ENCODE results near the gene SPECC1L. TPM values are rescaled to one million over a fixed set of nuclear protein-coding genes. Genes with fewer than 3 reads are reported as not detected.

Gene SPECC1L
- total and polyA plus RNA-seq, 3 experiments from 2014 or later: 14.9 to 52.1 (median 51.9) TPM

DNA sequence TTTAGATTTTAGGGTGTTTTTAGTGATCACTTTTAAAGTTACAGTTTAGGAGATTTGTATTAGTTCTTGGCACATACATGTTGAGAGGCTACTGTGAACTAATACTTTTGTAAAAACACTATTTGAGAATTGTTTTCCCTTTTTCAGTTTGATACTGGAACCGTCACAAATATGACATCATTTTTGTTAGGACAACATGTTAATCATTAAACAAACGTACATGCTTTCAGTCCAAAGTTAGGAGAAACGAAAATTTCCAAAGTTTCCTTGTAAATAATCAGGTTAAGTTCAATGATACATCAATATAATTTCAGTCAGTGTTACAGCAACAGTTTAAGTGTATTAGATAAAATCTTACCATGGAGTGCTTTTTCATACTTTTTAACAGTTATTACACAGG lies 53.1 kb downstream of the SPECC1L start:
- CTCF ChIA-PET: no interaction called here
- H3K36me3 ChIP-seq (ENCODE audit: insufficient read depth, low read length): peaks cover 18% of the 10 kb centered on the region
- no peaks in the 10 kb centered on the region for H3K9me3 ChIP-seq (ENCODE audit: low read length)
- DNase-seq: no peak
- no peaks in the 10 kb centered on the region for H3K27me3 ChIP-seq (ENCODE audit: insufficient read depth, low read length, poor library complexity, severe bottlenecking)
- H3K4me1 Mint-ChIP-seq: peaks cover 6 to 12% (median 9%) of the 10 kb centered on the region in 3 donors
- H3K27me3 Mint-ChIP-seq: no peaks in the 10 kb centered on the region
- peaks cover 0 to 81% (median 22%) of the 10 kb centered on the region in 3 donors for H3K36me3 Mint-ChIP-seq
- no peak overlapping the region for H3K4me3 ChIP-seq (ENCODE audit: low read length)
- H3K4me3 Mint-ChIP-seq: no peak overlapping the region
- H3K4me1 ChIP-seq (ENCODE audit: insufficient read depth, low read length): no peaks in the 10 kb centered on the region
- H3K9me3 Mint-ChIP-seq: no peaks in the 10 kb centered on the region
- peak overlapping the region in 1 of 8 donors; percentile 50 for H3K27ac Mint-ChIP-seq
- no peak overlapping the region for H3K27ac ChIP-seq (ENCODE audit: low read depth, low read length)
- POLR2A ChIA-PET: no interaction called here

DNA sequence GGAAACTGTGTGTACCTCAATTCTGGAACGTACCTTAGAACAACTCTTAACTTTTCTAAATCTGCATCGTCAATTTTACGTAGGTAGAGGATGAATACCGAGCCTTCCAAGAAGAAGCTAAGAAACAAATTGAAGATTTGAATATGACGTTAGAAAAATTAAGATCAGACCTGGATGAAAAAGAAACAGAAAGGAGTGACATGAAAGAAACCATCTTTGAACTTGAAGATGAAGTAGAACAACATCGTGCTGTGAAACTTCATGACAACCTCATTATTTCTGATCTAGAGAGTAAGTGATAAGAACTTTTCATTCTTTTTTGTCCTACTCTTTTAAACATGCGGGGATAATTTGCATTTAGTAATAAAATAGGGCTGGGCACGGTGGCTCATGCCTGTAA lies 53.5 kb downstream of the SPECC1L start:
- no peaks in the 10 kb centered on the region for H3K9me3 ChIP-seq (ENCODE audit: low read length)
- peaks cover under 1% of the 10 kb centered on the region for H3K4me1 ChIP-seq (ENCODE audit: insufficient read depth, low read length)
- peaks cover 15% of the 10 kb centered on the region for H3K36me3 ChIP-seq (ENCODE audit: insufficient read depth, low read length)
- POLR2A ChIA-PET: no interaction called here
- H3K27me3 Mint-ChIP-seq: no peaks in the 10 kb centered on the region
- H3K4me3 Mint-ChIP-seq: peak overlapping the region in 1 of 7 donors; percentile 24
- peak overlapping the region in 3 of 8 donors; percentile 40 to 57 (median 50) for H3K27ac Mint-ChIP-seq
- H3K27ac ChIP-seq (ENCODE audit: low read depth, low read length): no peak overlapping the region
- H3K4me1 Mint-ChIP-seq: peaks cover 6 to 16% (median 12%) of the 10 kb centered on the region in 3 donors
- DNase-seq: no peak
- H3K36me3 Mint-ChIP-seq: peaks cover 0 to 82% (median 22%) of the 10 kb centered on the region in 3 donors
- H3K4me3 ChIP-seq (ENCODE audit: low read length): no peak overlapping the region
- CTCF ChIA-PET: no interaction called here
- no peaks in the 10 kb centered on the region for H3K9me3 Mint-ChIP-seq
- no peaks in the 10 kb centered on the region for H3K27me3 ChIP-seq (ENCODE audit: insufficient read depth, low read length, poor library complexity, severe bottlenecking)

DNA sequence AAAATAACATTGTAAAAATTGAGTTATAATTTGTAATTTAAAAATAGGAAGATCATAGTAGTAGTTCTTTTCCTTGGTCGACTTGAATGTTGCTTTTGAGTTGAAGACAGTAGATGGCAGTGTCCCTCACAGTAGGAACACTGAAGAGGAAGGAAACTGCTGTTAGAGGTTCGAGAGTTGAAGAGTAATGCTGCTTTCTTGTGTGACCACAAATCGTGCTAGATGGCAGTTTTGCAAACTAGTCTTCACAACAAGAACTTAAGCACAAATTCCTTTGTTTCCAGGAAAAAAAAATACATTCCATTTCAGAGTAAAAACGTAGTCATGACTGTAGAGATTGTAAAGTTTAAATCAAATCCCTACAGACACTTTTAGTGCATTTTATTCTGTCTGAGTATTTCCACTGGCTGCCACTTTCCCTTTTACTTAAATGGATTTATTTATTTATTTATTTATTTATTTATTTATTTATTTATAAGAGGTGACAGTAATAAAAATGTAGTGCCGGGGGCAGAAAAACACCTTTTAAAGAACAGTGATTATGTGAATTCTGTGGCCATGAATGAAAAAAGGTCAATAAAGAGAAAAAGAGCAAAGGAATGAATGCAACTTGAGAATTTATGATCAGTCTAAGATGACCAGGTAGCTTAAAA lies 54.6 kb downstream of the SPECC1L start:
- H3K27me3 ChIP-seq (ENCODE audit: insufficient read depth, low read length, poor library complexity, severe bottlenecking): no peaks in the 10 kb centered on the region
- no peak overlapping the region for H3K4me3 ChIP-seq (ENCODE audit: low read length)
- CTCF ChIA-PET: no interaction called here
- H3K27ac Mint-ChIP-seq: peak overlapping the region in 4 of 8 donors; percentile 22 to 70 (median 66)
- H3K4me3 Mint-ChIP-seq: no peak overlapping the region
- H3K36me3 ChIP-seq (ENCODE audit: insufficient read depth, low read length): peaks cover 20% of the 10 kb centered on the region
- no peaks in the 10 kb centered on the region for H3K9me3 ChIP-seq (ENCODE audit: low read length)
- H3K4me1 ChIP-seq (ENCODE audit: insufficient read depth, low read length): peaks cover 3% of the 10 kb centered on the region
- POLR2A ChIA-PET: interaction anchor here (0.6 kb wide), 1 partner anchor 120 kb away, joined by 3 read pairs; no protein-coding TSS in a partner anchor
- no peaks in the 10 kb centered on the region for H3K27me3 Mint-ChIP-seq
- DNase-seq: peak in 2 of 5 donors; percentile 23 to 29
- H3K27ac ChIP-seq (ENCODE audit: low read depth, low read length): no peak overlapping the region
- H3K4me1 Mint-ChIP-seq: peaks cover 12 to 24% (median 19%) of the 10 kb centered on the region in 3 donors
- no peaks in the 10 kb centered on the region for H3K9me3 Mint-ChIP-seq
- H3K36me3 Mint-ChIP-seq: peaks cover 4 to 85% (median 24%) of the 10 kb centered on the region in 3 donors

DNA sequence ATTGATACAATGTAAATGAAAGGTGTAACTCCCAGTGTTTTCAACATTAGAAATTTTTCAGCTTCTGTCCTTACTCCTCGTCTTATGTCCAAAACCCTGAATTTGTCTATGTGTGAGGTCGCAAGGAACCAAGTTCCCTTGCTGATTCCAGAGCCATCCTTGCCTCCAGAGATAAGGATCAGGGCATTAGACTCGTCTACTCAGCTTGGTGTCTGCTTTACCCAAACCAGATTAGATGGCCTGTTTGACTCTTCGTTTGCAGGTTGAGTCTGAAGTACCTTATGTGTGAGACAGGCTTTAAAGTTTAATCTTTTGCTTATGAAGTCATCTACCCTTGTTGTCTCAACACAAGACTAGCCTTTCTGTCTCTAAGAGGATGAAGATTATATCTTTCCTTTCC lies 55.6 kb downstream of the SPECC1L start:
- Mint-ChIP-seq H3K9me3 (no peaks in the 10 kb centered on the region), H3K27ac (no peak overlapping the region), H3K36me3 (peaks cover 10 to 85% (median 21%) of the 10 kb centered on the region in 3 donors), H3K4me3 (no peak overlapping the region), H3K27me3 (no peaks in the 10 kb centered on the region), H3K4me1 (peaks cover 12 to 24% (median 19%) of the 10 kb centered on the region in 3 donors)
- H3K4me1 ChIP-seq (ENCODE audit: insufficient read depth, low read length): peaks cover 3% of the 10 kb centered on the region
- no peak overlapping the region for H3K4me3 ChIP-seq (ENCODE audit: low read length)
- no peak for DNase-seq
- CTCF ChIA-PET: interaction anchor here (1.0 kb wide), 1 partner anchor 101 kb away, joined by 3 read pairs; no protein-coding TSS in a partner anchor
- H3K36me3 ChIP-seq (ENCODE audit: insufficient read depth, low read length): peaks cover 25% of the 10 kb centered on the region
- H3K9me3 ChIP-seq (ENCODE audit: low read length): no peaks in the 10 kb centered on the region
- POLR2A ChIA-PET: interaction anchor here (0.6 kb wide), 1 partner anchor 119 kb away, joined by 3 read pairs; no protein-coding TSS in a partner anchor
- H3K27me3 ChIP-seq (ENCODE audit: insufficient read depth, low read length, poor library complexity, severe bottlenecking): no peaks in the 10 kb centered on the region
- no peak overlapping the region for H3K27ac ChIP-seq (ENCODE audit: low read depth, low read length)

DNA sequence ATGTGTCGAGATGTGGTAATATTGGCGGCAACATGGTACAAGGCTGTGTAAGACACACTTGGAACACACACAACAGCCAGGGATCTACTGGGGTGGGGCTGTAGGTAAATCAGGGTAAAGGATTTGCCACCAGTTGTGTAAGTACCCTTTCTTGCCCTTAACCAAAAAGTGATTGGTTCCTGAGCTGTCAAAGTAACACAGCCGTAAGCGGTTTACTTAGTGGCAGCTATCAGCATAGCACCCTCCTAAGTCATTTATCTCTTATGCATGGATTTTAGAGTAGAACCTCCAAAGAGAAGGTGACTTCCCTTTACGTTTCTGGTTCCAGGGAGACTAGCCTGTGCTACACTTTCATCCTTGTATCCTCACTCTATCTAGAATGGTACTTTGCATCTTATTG lies 57.2 kb downstream of the SPECC1L start:
- Mint-ChIP-seq H3K9me3 (no peaks in the 10 kb centered on the region), H3K4me1 (peaks cover 12 to 24% (median 19%) of the 10 kb centered on the region in 3 donors), H3K27ac (no peak overlapping the region), H3K36me3 (peaks cover 10 to 80% (median 14%) of the 10 kb centered on the region in 3 donors), H3K4me3 (no peak overlapping the region), H3K27me3 (no peaks in the 10 kb centered on the region)
- Histone ChIP-seq H3K9me3 (ENCODE audit: low read length) (no peaks in the 10 kb centered on the region), H3K27ac (ENCODE audit: low read depth, low read length) (no peak overlapping the region), H3K27me3 (ENCODE audit: insufficient read depth, low read length, poor library complexity, severe bottlenecking) (no peaks in the 10 kb centered on the region), H3K36me3 (ENCODE audit: insufficient read depth, low read length) (peaks cover 14% of the 10 kb centered on the region), H3K4me1 (ENCODE audit: insufficient read depth, low read length) (peaks cover 3% of the 10 kb centered on the region), H3K4me3 (ENCODE audit: low read length) (no peak overlapping the region)
- ChIA-PET CTCF (no interaction called here), POLR2A (no interaction called here)
- no peak for DNase-seq

DNA sequence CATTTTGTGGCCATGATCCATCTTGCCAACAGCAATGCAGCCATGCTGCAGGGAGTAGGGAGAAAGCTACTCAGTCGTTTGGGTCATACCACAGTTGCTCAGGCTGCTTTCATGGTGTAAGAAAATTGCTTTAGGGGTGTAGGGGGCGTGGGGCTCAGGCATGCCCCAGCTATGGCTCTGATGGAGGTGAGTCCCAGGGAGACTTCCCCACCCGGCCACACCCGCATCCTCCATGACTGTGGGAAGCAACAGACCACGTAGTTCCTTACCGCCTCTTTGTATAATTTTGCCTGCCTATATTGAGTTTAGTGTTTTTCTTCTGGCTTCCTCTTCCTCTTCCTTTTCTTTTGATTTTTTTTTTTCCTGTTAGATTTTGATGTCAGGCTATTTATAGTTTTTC lies 58.8 kb downstream of the SPECC1L start:
- no peak overlapping the region for H3K4me3 ChIP-seq (ENCODE audit: low read length)
- H3K9me3 Mint-ChIP-seq: no peaks in the 10 kb centered on the region
- no peak overlapping the region for H3K4me3 Mint-ChIP-seq
- no peaks in the 10 kb centered on the region for H3K27me3 ChIP-seq (ENCODE audit: insufficient read depth, low read length, poor library complexity, severe bottlenecking)
- H3K4me1 ChIP-seq (ENCODE audit: insufficient read depth, low read length): peaks cover 3% of the 10 kb centered on the region
- no peaks in the 10 kb centered on the region for H3K9me3 ChIP-seq (ENCODE audit: low read length)
- no peaks in the 10 kb centered on the region for H3K27me3 Mint-ChIP-seq
- peaks cover 12 to 24% (median 19%) of the 10 kb centered on the region in 3 donors for H3K4me1 Mint-ChIP-seq
- no peak overlapping the region for H3K27ac ChIP-seq (ENCODE audit: low read depth, low read length)
- no peak for DNase-seq
- peaks cover 10 to 76% (median 12%) of the 10 kb centered on the region in 3 donors for H3K36me3 Mint-ChIP-seq
- ChIA-PET POLR2A (no interaction called here), CTCF (no interaction called here)
- H3K36me3 ChIP-seq (ENCODE audit: insufficient read depth, low read length): peaks cover 15% of the 10 kb centered on the region
- peak overlapping the region in 4 of 8 donors; percentile 11 to 88 (median 40) for H3K27ac Mint-ChIP-seq

DNA sequence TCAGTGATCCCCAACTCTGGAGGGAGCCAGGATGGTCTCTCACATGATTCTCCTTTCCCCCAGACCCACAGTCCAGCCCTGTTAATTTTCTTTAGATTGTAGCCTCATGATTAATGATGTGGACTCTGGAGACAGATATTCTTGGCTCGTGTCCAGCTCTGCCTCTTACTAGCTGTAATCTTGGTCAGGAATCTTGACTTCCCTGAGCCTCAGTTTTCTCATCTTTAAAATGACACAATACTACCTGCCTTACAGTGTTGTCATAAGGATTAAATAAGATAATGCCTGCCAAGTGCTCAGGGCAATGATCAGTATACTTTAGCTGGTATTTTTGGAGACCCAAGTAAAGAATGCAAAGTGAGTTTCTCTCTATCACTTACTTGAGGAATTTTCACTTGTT lies 60.0 kb downstream of the SPECC1L start:
- no peak for DNase-seq
- Histone ChIP-seq H3K4me3 (ENCODE audit: low read length) (no peak overlapping the region), H3K9me3 (ENCODE audit: low read length) (no peaks in the 10 kb centered on the region), H3K4me1 (ENCODE audit: insufficient read depth, low read length) (peaks cover 3% of the 10 kb centered on the region), H3K27me3 (ENCODE audit: insufficient read depth, low read length, poor library complexity, severe bottlenecking) (no peaks in the 10 kb centered on the region), H3K27ac (ENCODE audit: low read depth, low read length) (no peak overlapping the region), H3K36me3 (ENCODE audit: insufficient read depth, low read length) (peaks cover 27% of the 10 kb centered on the region)
- CTCF ChIA-PET: no interaction called here
- no peaks in the 10 kb centered on the region for H3K27me3 Mint-ChIP-seq
- H3K4me1 Mint-ChIP-seq: peaks cover 13 to 23% (median 20%) of the 10 kb centered on the region in 3 donors
- peak overlapping the region in 1 of 8 donors; percentile 28 for H3K27ac Mint-ChIP-seq
- H3K9me3 Mint-ChIP-seq: no peaks in the 10 kb centered on the region
- no peak overlapping the region for H3K4me3 Mint-ChIP-seq
- peaks cover 10 to 77% (median 18%) of the 10 kb centered on the region in 3 donors for H3K36me3 Mint-ChIP-seq
- POLR2A ChIA-PET: no interaction called here

DNA sequence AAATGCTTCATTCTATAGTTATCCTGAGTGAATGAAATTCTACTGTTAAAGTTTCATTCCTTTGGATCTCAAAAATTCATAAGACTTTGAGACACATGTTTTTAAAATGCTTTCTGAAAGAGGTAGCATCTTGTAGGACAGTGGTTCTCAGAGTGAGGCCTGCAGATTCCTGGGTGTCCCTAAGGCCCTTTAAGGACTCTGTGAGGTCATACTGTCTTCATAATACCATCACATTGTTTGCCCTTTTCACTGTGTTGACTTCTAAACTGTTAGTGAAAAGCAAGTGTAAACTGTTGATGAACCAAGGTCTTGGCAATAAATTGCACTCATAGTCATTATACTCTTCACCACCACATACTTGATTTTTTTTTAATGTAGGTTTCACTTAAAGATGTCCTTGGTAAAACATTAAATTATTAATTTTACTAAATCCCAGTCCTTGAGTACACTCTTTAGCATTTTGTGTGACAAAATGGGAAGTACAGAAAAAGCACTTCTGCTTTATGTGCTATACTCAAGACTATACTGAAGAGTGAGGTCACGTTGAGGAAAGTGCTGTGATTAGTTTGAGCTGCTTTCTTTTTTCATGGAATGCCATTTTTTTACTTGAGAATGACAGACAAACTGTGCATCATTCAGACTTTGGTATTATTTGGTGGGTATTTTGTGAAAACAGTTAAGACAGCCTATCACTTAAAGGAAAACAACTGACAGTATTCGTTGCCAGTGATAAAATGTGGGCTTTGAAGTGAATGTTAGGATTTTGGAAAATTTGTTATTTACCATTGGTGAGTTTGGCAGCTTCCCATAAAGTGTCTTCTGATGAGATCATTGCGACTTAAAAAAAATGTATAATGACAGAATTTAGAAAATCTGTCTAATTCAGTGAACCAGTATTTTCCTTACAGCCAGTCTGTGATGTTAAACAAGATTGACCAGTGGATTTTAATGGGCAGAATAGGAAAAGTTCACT lies 61.1 kb downstream of the SPECC1L start:
- Histone ChIP-seq H3K9me3 (ENCODE audit: low read length) (no peaks in the 10 kb centered on the region), H3K4me1 (ENCODE audit: insufficient read depth, low read length) (peaks cover 3% of the 10 kb centered on the region), H3K27ac (ENCODE audit: low read depth, low read length) (no peak overlapping the region), H3K4me3 (ENCODE audit: low read length) (no peak overlapping the region), H3K27me3 (ENCODE audit: insufficient read depth, low read length, poor library complexity, severe bottlenecking) (no peaks in the 10 kb centered on the region), H3K36me3 (ENCODE audit: insufficient read depth, low read length) (peaks cover 27% of the 10 kb centered on the region)
- Mint-ChIP-seq H3K4me1 (peaks cover 12 to 22% (median 19%) of the 10 kb centered on the region in 3 donors), H3K36me3 (peaks cover 10 to 71% (median 16%) of the 10 kb centered on the region in 3 donors), H3K27me3 (no peaks in the 10 kb centered on the region), H3K9me3 (no peaks in the 10 kb centered on the region), H3K27ac (no peak overlapping the region), H3K4me3 (no peak overlapping the region)
- ChIA-PET POLR2A (no interaction called here), CTCF (no interaction called here)
- DNase-seq: no peak

Measured in CD8-positive, alpha-beta memory T cell (primary cell).